Loucy (cell line): ENCODE results near the gene UBA7.

ENCODE experiments used
- H2AFZ ChIP-seq: fragments of 200-600 bp; sonication (generic); 2 replicates; pipeline ENCODE4 v1.6.0; 2016; ENCODE audit warnings: antibody characterized with exemption, mild to moderate bottlenecking, low read length, moderate library complexity
- H3F3A ChIP-seq: fragments of 200-600 bp; 2 replicates; pipeline ENCODE4 v1.6.0; 2016; ENCODE audit warnings: antibody characterized with exemption, low read depth, mild to moderate bottlenecking
- H3K27me3 ChIP-seq: fragments of 200-600 bp; sonication (generic); 2 replicates; pipeline ENCODE4 v1.6.1; 2014; ENCODE audit warnings: low read length, mild to moderate bottlenecking; ENCODE audit not compliant: insufficient read depth, poor library complexity, severe bottlenecking
- H3K36me3 ChIP-seq: fragments of 200-600 bp; sonication (generic); 2 replicates; pipeline ENCODE4 v1.6.1; 2016; ENCODE audit warnings: low read length; ENCODE audit not compliant: insufficient read depth
- H3K4me1 ChIP-seq: fragments of 200-600 bp; sonication (generic); 2 replicates; pipeline ENCODE4 v1.5.1; 2014; ENCODE audit warnings: low read length, mild to moderate bottlenecking; ENCODE audit not compliant: insufficient read depth, poor library complexity, severe bottlenecking
- H3K4me2 ChIP-seq: fragments of 200-600 bp; sonication (generic); 2 replicates; pipeline ENCODE4 v1.6.0; 2014; ENCODE audit warnings: antibody characterized with exemption, low read length, low read depth, mild to moderate bottlenecking; ENCODE audit not compliant: poor library complexity, severe bottlenecking
- H3K4me3 ChIP-seq: fragments of 200-600 bp; sonication (generic); 2 replicates; pipeline ENCODE4 v1.5.1; 2014; ENCODE audit warnings: low read length, mild to moderate bottlenecking, mixed read lengths; ENCODE audit not compliant: poor library complexity, severe bottlenecking
- H3K79me2 ChIP-seq: fragments of 200-600 bp; sonication (generic); 2 replicates; pipeline ENCODE4 v1.6.1; 2014; ENCODE audit warnings: low read length; ENCODE audit not compliant: insufficient read depth
- H3K9ac ChIP-seq: fragments of 200-600 bp; sonication (generic); 2 replicates; pipeline ENCODE4 v1.6.0; 2014; ENCODE audit warnings: mild to moderate bottlenecking, low read depth, low read length, moderate library complexity; ENCODE audit not compliant: poor library complexity, severe bottlenecking
- H3K9me2 ChIP-seq: fragments of 200-600 bp; sonication (generic); replicated peaks from 2 replicates; pipeline ENCODE4 v1.6.1; 2016; ENCODE audit warnings: low read depth, low read length, mixed read lengths
- H3K9me3 ChIP-seq: fragments of 200-600 bp; sonication (generic); 2 replicates; pipeline ENCODE4 v1.6.1; 2014; ENCODE audit warnings: mild to moderate bottlenecking, antibody characterized with exemption, low read length, low read depth; ENCODE audit not compliant: insufficient read depth
- H4K20me1 ChIP-seq: fragments of 200-600 bp; sonication (generic); 2 replicates; pipeline ENCODE4 v1.6.0; 2014; ENCODE audit warnings: antibody characterized with exemption, low read length, mild to moderate bottlenecking; ENCODE audit not compliant: insufficient read depth, poor library complexity, severe bottlenecking
- EZH2phosphoT487 ChIP-seq: fragments of 200-600 bp; IDR thresholded peaks from 2 replicates; pipeline ENCODE4 v1.6.1; 2018; ENCODE audit warnings: antibody characterized with exemption, mild to moderate bottlenecking, moderate library complexity, borderline replicate concordance
- TF ChIP-seq, protein P1 (sequence below): fragments of 200-600 bp; sonication (generic); conservative IDR thresholded peaks from 2 replicates; pipeline ENCODE4 v1.5.1; 2014; ENCODE audit warnings: mild to moderate bottlenecking, antibody characterized with exemption, low read length

The UBA7 gene

DNA sequence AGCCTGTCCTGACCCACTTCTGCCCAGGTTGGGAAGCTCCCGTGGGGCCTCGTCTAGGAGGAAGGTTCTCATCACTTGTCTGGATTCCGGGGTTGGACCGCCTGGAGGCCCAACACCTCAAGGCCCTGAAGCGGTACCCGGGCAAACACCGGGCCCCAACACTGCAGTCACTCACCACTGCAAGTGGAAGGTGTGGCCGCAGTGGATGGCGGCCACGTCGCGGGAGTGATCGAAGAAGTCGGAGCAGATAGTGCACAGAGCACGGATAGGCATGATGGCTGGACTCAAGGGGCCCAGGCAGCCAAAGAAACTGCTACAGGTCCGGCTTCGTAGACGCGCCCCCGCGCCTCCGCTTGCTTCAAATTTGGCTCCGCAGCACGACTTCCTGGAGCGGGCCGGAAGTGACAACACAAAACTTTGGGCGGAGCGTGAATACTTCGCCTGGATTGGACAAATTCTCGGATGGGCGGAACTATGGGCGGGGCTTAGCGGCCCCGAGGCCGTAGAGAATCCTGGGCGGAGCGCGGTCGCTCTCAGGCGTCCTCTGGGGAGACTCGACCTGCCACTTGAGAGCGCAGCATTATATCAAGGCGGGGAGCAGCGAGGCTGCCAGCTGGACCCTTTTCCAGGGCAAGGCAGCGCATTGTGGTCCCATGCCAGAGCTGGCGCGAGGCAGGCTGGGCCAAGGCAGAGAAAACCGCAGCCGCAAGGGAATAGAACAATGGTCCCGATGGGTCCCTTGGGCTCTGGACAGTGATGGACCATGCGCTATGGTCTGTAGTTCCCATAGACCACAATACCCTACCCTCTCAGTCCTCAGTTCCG lies 42.6 kb upstream of the UBA7 start, which contains the start of gene TRAIP:
Gene TRAIP, minus strand, starts transcription at position 384 of the 825 bp plus-strand sequence. Its CDS starts 111 bp downstream, at position 273.
- Histone ChIP-seq H3K4me2 (peak within 1 kb of the TSS; percentile 84), H4K20me1 (no peaks in the 10 kb centered on the region), H3K4me3 (peak within 1 kb of the TSS; percentile 89), H3K9me3 (no peaks in the 10 kb centered on the region), H3K27me3 (no peaks in the 10 kb centered on the region), H3K9ac (peak within 1 kb of the TSS; percentile 80), H3F3A (no peaks in the 10 kb centered on the region), H2AFZ (peak within 1 kb of the TSS; percentile 92), H3K79me2 (peaks cover 31% of the 10 kb centered on the region), H3K9me2 (no peaks in the 10 kb centered on the region), H3K36me3 (no peaks in the 10 kb centered on the region), H3K4me1 (peaks cover 17% of the 10 kb centered on the region)
- TF ChIP-seq EZH2phosphoT487: no peak
- TF ChIP-seq, protein P1, sequence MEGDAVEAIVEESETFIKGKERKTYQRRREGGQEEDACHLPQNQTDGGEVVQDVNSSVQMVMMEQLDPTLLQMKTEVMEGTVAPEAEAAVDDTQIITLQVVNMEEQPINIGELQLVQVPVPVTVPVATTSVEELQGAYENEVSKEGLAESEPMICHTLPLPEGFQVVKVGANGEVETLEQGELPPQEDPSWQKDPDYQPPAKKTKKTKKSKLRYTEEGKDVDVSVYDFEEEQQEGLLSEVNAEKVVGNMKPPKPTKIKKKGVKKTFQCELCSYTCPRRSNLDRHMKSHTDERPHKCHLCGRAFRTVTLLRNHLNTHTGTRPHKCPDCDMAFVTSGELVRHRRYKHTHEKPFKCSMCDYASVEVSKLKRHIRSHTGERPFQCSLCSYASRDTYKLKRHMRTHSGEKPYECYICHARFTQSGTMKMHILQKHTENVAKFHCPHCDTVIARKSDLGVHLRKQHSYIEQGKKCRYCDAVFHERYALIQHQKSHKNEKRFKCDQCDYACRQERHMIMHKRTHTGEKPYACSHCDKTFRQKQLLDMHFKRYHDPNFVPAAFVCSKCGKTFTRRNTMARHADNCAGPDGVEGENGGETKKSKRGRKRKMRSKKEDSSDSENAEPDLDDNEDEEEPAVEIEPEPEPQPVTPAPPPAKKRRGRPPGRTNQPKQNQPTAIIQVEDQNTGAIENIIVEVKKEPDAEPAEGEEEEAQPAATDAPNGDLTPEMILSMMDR: no peak

DNA sequence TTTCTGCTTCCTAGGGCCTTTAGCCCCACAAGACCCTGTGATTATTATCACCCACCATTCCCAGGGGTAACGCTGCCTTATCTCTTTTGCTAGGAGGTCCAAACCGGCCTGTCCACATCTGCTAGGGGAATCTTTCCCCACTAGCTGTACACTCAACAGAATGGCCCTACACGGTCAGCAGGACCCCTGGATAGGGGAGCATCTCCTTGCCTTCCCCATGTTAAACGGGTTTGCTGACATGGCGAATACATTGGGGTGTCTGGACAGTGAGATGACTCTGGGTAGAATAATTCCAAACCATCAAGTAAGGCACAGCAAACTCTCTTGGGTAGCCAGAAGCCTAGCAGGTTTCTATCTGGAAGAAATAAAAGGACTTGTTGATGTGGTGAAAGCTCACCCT lies 41.9 kb upstream of the UBA7 start:
- no peaks in the 10 kb centered on the region for H3F3A ChIP-seq
- H3K27me3 ChIP-seq: no peaks in the 10 kb centered on the region
- peaks cover 31% of the 10 kb centered on the region for H3K79me2 ChIP-seq
- TF ChIP-seq, protein P1: no peak
- no peak for TF ChIP-seq EZH2phosphoT487
- peak overlapping the region; percentile 84 for H3K4me2 ChIP-seq
- H3K9ac ChIP-seq: peak overlapping the region; percentile 80
- H3K9me3 ChIP-seq: no peaks in the 10 kb centered on the region
- H3K9me2 ChIP-seq: no peaks in the 10 kb centered on the region
- H3K36me3 ChIP-seq: no peaks in the 10 kb centered on the region
- H3K4me3 ChIP-seq: peak overlapping the region; percentile 89
- no peak overlapping the region for H2AFZ ChIP-seq
- peaks cover 17% of the 10 kb centered on the region for H3K4me1 ChIP-seq
- no peaks in the 10 kb centered on the region for H4K20me1 ChIP-seq

DNA sequence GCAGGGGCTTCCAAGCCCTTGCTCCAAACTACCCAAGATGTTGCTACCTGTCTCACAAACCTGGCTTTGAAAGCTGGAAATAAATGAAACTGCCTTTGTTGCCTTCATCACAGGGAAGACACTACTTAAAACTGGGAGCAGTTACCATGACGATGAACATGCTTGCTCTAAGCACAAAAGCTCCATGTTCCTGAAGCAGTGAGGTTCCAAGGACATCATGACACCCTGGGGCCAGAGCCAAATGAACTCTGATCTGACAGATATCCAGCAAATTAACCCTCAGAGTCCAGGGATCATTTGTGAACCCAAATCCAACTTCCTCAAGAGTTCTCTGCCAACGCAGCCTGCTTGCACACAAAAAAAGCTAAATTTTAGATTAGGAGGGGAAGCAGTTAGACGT lies 31.9 kb upstream of the UBA7 start:
- Histone ChIP-seq H3K9ac (no peak overlapping the region), H3F3A (no peaks in the 10 kb centered on the region), H3K9me2 (no peaks in the 10 kb centered on the region), H3K4me2 (no peak overlapping the region), H2AFZ (no peak overlapping the region), H3K4me1 (peaks cover 9% of the 10 kb centered on the region), H4K20me1 (no peaks in the 10 kb centered on the region), H3K9me3 (no peaks in the 10 kb centered on the region), H3K36me3 (peaks cover 17% of the 10 kb centered on the region; the same call in 1 of the 2 replicates), H3K79me2 (no peaks in the 10 kb centered on the region), H3K27me3 (no peaks in the 10 kb centered on the region), H3K4me3 (no peak overlapping the region)
- no peak for TF ChIP-seq EZH2phosphoT487
- TF ChIP-seq, protein P1: no peak
